ENCODE results near the gene FRMPD1.

Gene FRMPD1

DNA sequence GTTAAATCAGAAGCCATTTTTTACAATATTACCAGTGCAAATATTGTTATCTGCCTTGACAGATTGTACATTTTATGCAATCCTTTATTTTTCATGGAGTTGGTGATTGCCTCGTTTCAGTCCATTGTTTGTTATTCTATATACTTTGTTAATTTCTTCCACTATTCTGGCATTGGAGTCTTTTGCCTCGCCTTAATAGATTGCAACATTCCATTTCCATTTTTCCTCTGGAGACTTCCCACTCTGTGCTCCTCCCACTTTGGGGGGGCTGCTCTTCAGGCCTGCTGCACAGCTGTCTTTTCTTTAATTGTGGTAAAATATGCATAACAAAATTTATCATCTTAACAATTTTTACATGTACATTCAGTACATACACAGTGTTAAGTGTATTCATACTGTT is 145.5 kb downstream of the FRMPD1 start:
- TF ChIP-seq, protein P1, sequence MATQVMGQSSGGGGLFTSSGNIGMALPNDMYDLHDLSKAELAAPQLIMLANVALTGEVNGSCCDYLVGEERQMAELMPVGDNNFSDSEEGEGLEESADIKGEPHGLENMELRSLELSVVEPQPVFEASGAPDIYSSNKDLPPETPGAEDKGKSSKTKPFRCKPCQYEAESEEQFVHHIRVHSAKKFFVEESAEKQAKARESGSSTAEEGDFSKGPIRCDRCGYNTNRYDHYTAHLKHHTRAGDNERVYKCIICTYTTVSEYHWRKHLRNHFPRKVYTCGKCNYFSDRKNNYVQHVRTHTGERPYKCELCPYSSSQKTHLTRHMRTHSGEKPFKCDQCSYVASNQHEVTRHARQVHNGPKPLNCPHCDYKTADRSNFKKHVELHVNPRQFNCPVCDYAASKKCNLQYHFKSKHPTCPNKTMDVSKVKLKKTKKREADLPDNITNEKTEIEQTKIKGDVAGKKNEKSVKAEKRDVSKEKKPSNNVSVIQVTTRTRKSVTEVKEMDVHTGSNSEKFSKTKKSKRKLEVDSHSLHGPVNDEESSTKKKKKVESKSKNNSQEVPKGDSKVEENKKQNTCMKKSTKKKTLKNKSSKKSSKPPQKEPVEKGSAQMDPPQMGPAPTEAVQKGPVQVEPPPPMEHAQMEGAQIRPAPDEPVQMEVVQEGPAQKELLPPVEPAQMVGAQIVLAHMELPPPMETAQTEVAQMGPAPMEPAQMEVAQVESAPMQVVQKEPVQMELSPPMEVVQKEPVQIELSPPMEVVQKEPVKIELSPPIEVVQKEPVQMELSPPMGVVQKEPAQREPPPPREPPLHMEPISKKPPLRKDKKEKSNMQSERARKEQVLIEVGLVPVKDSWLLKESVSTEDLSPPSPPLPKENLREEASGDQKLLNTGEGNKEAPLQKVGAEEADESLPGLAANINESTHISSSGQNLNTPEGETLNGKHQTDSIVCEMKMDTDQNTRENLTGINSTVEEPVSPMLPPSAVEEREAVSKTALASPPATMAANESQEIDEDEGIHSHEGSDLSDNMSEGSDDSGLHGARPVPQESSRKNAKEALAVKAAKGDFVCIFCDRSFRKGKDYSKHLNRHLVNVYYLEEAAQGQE (IDR thresholded peaks at IDR 0.05; ENCODE audit: insufficient replicate concordance, low read depth): no peak
- no peak for TF ChIP-seq POLR2AphosphoS5 (IDR thresholded peaks at IDR 0.05; ENCODE audit: low read depth)
- TF ChIP-seq SPI1 (IDR thresholded peaks at IDR 0.05; ENCODE audit: borderline replicate concordance, low read depth): 0 out of 2 replicates have a peak, but pooled peaks have one; percentile 3
- peak overlapping the region; percentile 54 for H3K27ac ChIP-seq (replicated peaks)
- peak; percentile 18 to 34 for DNase-seq (ENCODE audit: low read depth in 1 of 2, low spot score in 1 of 2)
- no peaks in the 10 kb centered on the region for H3K27me3 ChIP-seq (ENCODE audit: insufficient read depth, poor library complexity, severe bottlenecking)
- no peak overlapping the region for H3K4me3 ChIP-seq (replicated peaks; ENCODE audit: insufficient read depth, low read length)

Measured in HL-60 (cell line).